Prostate gland (tissue), 2 donors: ENCODE results near the gene C1orf105. TPM values are rescaled to one million over a fixed set of nuclear protein-coding genes. Genes with fewer than 3 reads are reported as not detected.

Experiments used
- DNase-seq: peaks from one replicate; pipeline ENCODE4 v3.0.0-alpha.2; 2019; ENCODE audit warnings: low spot score
- H3K27ac ChIP-seq, 2 donors: fragments of 200-600 bp; sonication (generic); 2 replicates each; pipeline ENCODE4 v1.5.1; 2017 to 2019
- H3K27me3 ChIP-seq: fragments of 200-600 bp; sonication (generic); replicated peaks from 2 replicates; pipeline ENCODE4 v1.5.1; 2019; ENCODE audit not compliant: insufficient read depth
- H3K36me3 ChIP-seq, 2 donors: fragments of 200-600 bp; sonication (generic); 1 replicate in 1 of 2; 2 replicates in 1 of 2; pipeline versions ENCODE4 v1.5.1 to v1.8.1; 2017 to 2019
- H3K4me1 ChIP-seq: fragments of 200-600 bp; sonication (generic); replicated peaks from 2 replicates; pipeline ENCODE4 v1.5.1; 2019
- H3K4me3 ChIP-seq, 2 donors: fragments of 200-600 bp; sonication (generic); 2 replicates each; pipeline ENCODE4 v1.5.1; 2017 to 2019
- H3K9me3 ChIP-seq: fragments of 200-600 bp; sonication (generic); 2 replicates; pipeline ENCODE4 v1.5.1; 2017
- CTCF ChIP-seq, 4 experiments: fragments of 200-600 bp in 2 of 4; fragments of 450-650 bp in 2 of 4; sonication (generic) in 2 of 4; IDR thresholded peaks; 1 replicate in 3 of 4; 2 replicates in 1 of 4; pipeline ENCODE4 v1.5.1; 2016 to 2019; ENCODE audit warnings: antibody characterized with exemption in 4 of 4, mild to moderate bottlenecking in 2 of 4, moderate library complexity in 2 of 4
- POLR2A ChIP-seq: fragments of 450-650 bp; IDR thresholded peaks from one replicate; pipeline ENCODE4 v1.6.1; 2016; ENCODE audit warnings: antibody characterized with exemption, mild to moderate bottlenecking
- POLR2AphosphoS5 ChIP-seq: sonication (generic); formaldehyde crosslinking; IDR thresholded peaks from one replicate; pipeline ENCODE4 v1.6.1; 2017; ENCODE audit warnings: antibody characterized with exemption
- WGBS: methylation state at CpG from one replicate; pipeline ENCODE4 v1.1.5; 2018; 5-methylcytosine and 5-hydroxymethylcytosine counted together
- intact Hi-C: fragments of 100-400 bp; cut with DNase I; formaldehyde crosslinking; loops from one replicate; pipeline ENCODE4 v1.14.2; 2022
- total RNA-seq, 2 donors: library from RNA; depleted of rRNA; stranded (reverse); fragments of >200 nt; gene quantifications; one replicate each; pipeline ENCODE4 v1.1.0, GENCODE V29; 2016

C1orf105 gene
- total RNA-seq, 2 donors from 2014 or later = 0.36 to 1.4 TPM

- 56% methylated on average over 4 of the region's 4 CpGs for WGBS
- intact Hi-C loops = loop anchor here (5.0 kb wide), 1 partner anchor 37 kb away; no protein-coding TSS in a partner anchor
- DNase-seq = no peak
- no peak overlapping the region for H3K27ac ChIP-seq
- H3K36me3 ChIP-seq = no peaks in the 10 kb centered on the region
- no peaks in the 10 kb centered on the region for H3K9me3 ChIP-seq
- TF ChIP-seq CTCF (IDR thresholded peaks at IDR 0.05) = no peak
- TF ChIP-seq POLR2A = no peak
- no peak for TF ChIP-seq POLR2AphosphoS5
- H3K4me3 ChIP-seq = no peak overlapping the region
- H3K27me3 ChIP-seq = no peaks in the 10 kb centered on the region
- H3K4me1 ChIP-seq = no peaks in the 10 kb centered on the region
Measured at GRCh38 chr1:172394141-172394751, 26.2 kb upstream of the C1orf105 start.

- H3K27me3 ChIP-seq = no peaks in the 10 kb centered on the region
- no peaks in the 10 kb centered on the region for H3K36me3 ChIP-seq
- H3K4me3 ChIP-seq = no peak overlapping the region
- no peak for TF ChIP-seq POLR2AphosphoS5
- no peak for TF ChIP-seq POLR2A
- no peak for TF ChIP-seq CTCF (IDR thresholded peaks at IDR 0.05)
- no peak for DNase-seq
- WGBS = 52% methylated on average over 5 of the region's 5 CpGs
- no peak overlapping the region for H3K27ac ChIP-seq
- no peaks in the 10 kb centered on the region for H3K4me1 ChIP-seq
- no peaks in the 10 kb centered on the region for H3K9me3 ChIP-seq
- intact Hi-C loops = loop anchor here (5.0 kb wide), 1 partner anchor 38 kb away; no protein-coding TSS in a partner anchor
Measured at GRCh38 chr1:172394811-172395210, 25.7 kb upstream of the C1orf105 start.

DNA sequence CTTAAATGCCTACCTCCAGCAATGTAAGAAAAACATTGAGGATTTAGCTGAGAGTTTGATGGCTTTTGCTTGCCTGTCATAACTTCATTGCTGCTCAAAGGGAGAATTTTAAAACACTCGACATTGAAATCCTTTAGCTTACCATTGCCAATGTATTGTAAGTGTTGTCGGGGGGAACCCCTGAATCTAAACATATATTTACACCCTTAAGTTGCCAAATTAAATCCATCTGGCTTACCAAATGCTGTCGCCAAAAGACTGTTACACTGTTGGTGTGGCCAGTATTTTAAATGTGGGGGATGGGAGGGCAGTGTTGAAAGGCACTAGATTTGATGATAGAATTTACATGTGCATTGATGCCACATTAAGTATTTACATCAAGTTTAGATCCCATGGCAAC is 24.9 kb upstream of the C1orf105 start:
- no peaks in the 10 kb centered on the region for H3K27me3 ChIP-seq
- no peak for DNase-seq
- H3K36me3 ChIP-seq = no peaks in the 10 kb centered on the region
- WGBS = 89% methylated on average over 3 of the region's 3 CpGs
- H3K4me1 ChIP-seq = no peaks in the 10 kb centered on the region
- no peak for TF ChIP-seq POLR2AphosphoS5
- TF ChIP-seq CTCF (IDR thresholded peaks at IDR 0.05) = no peak
- TF ChIP-seq POLR2A = no peak
- no peaks in the 10 kb centered on the region for H3K9me3 ChIP-seq
- intact Hi-C loops = no loop called here
- no peak overlapping the region for H3K27ac ChIP-seq
- no peak overlapping the region for H3K4me3 ChIP-seq

DNA sequence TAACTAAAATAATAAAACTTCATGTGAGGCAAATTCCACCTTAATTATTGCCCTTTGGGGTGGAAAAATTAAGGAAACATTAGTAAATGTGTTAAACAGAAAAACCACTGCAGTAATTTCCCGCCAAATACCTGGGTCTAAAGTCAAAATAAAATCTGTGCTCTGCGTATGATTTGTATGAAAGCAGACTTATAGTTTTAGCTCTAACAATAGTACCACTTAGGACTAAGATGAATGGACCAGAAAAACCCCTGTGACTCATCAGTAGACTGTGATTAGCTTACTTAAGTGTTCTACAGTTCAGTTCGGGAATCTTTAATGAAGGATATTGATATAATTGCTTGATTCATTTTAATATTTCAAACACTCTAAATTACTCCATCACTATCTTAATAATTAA is 23.3 kb upstream of the C1orf105 start:
- Histone ChIP-seq H3K27me3 (no peaks in the 10 kb centered on the region), H3K27ac (no peak overlapping the region), H3K4me3 (no peak overlapping the region), H3K4me1 (no peaks in the 10 kb centered on the region), H3K9me3 (no peaks in the 10 kb centered on the region), H3K36me3 (no peaks in the 10 kb centered on the region)
- TF ChIP-seq POLR2AphosphoS5 (no peak), CTCF (IDR thresholded peaks at IDR 0.05) (no peak)
- intact Hi-C loops = no loop called here
- no peak for DNase-seq
- 67% methylated on average over 3 of the region's 3 CpGs for WGBS

GRCh38 chr1:172397633-172398032 is 22.9 kb upstream of the C1orf105 start:
- DNase-seq = no peak
- no peaks in the 10 kb centered on the region for H3K9me3 ChIP-seq
- H3K36me3 ChIP-seq = no peaks in the 10 kb centered on the region
- no peaks in the 10 kb centered on the region for H3K4me1 ChIP-seq
- intact Hi-C loops = loop anchor here (2.0 kb wide), 1 partner anchor 253 kb away; no protein-coding TSS in a partner anchor
- no peak overlapping the region for H3K4me3 ChIP-seq
- no peak for TF ChIP-seq POLR2A
- TF ChIP-seq POLR2AphosphoS5 = no peak
- no peak for TF ChIP-seq CTCF (IDR thresholded peaks at IDR 0.05)
- peak overlapping the region in 1 of 2 donors; percentile 68 for H3K27ac ChIP-seq
- WGBS = 82% methylated on average over 2 of the region's 2 CpGs
- no peaks in the 10 kb centered on the region for H3K27me3 ChIP-seq
